DMS114 treated with DMSO at 0.1 percent for 48 hours (cell line): Measurements from ENCODE around the gene SMCP.

Experiments
- DNase-seq: peaks from one replicate; lab custom pipeline; 2025; ENCODE audit not compliant: unreplicated experiment; lab: John Stamatoyannopoulos, UW

Gene SMCP

DNA sequence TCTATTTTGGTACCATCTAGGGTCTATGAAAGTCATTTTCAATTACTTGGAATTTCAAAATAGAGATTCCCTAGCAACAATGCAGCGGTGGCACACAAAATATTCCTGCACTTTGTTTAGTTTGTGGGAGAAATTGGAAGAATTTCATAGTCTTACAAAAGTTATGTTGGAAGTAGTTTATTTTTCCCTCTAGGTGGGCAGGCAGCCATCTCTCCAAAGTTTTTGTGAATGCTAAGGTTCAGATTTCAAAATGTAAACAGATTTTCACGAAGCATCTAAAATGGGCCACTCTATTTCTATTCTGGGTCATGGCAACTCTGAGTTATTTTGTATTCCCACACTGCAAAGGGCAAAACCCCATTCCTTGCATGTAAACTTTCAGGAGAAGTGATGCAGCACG is 8.0 kb downstream of the SMCP start:
- no peak for DNase-seq

GRCh38 chr1:152886758-152887409 is 8.8 kb downstream of the SMCP start:
- DNase-seq, result no peak

DNA sequence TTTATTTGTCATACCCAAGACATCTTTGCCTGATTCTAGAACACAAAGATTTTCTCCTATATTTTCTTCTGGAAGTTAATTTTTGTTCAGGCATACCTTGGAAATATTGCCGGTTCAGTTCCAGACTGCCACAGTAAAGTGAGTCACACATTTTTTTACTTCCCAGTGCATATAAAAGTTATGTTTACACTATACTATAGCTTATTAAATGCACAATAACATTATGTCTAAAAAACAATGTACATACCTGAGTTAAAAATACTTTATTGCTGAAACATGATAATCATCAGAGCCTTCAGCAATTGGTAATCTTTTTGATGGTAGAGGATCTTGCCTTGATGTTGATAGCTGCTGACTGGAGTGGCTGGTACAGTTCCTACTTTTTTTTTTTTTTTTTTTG is 10.0 kb downstream of the SMCP start:
- DNase-seq, result no peak

- no peak for DNase-seq
Measured at GRCh38 chr1:152899027-152899426, 20.9 kb downstream of the SMCP start.

DNA sequence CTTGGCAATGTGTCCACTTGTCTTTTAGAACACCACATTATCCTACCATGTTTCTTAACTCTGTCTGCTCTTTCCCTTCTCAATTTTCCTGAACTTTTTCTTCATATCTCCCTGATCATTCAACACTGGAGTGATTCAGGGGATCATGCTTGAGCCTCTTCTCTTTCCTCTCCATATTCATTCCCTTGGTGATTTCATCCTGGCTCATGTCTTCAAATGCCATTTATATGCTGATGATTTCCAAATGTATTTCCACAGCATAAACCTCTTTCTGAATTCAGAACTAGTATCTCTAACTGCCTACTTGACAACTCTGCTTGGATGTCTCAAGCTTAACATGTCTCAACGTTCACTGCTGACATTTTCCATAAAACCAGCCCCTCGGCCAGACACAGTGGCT is 21.8 kb downstream of the SMCP start:
- DNase-seq, result no peak

GRCh38 chr1:152901631-152902030 is 23.5 kb downstream of the SMCP start:
- no peak for DNase-seq

GRCh38 chr1:152902636-152903035 is 24.5 kb downstream of the SMCP start:
- no peak for DNase-seq

DNA sequence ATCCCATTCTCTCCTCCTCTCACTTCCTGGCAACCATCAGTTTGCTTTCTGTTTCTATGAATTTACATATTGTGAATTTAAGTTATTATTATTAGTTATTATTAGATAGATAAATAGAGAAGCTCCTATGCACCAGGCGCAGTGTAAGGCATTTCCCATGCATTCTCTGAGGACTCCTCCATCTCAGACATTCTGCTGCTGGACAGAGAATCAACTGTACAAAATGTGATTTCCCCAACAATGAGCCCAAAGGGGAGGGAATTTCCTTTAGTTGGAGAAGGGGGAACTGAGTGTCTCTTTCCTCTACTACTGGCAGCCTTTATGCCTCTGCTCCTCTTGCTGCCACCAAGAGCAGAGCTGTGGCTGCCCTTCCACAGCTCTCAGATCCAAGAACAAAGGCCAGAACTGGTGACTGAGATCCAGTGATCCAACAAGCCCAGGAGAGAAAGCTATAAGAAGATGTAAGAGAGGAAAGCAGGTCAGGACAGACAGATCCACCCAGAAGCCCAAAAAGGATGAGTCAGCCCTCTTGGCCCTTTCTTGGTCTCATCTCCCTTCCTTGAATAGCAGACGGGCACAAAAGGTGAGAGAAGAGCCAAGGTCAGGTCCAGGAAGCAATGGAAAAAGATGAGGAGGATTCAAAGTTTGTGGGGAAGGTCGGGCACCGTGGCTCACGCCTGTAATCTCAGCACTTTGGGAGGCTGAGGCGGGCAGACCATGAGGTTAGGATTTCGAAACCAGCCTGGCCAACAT is 26.7 kb downstream of the SMCP start:
- DNase-seq, result no peak

DNA sequence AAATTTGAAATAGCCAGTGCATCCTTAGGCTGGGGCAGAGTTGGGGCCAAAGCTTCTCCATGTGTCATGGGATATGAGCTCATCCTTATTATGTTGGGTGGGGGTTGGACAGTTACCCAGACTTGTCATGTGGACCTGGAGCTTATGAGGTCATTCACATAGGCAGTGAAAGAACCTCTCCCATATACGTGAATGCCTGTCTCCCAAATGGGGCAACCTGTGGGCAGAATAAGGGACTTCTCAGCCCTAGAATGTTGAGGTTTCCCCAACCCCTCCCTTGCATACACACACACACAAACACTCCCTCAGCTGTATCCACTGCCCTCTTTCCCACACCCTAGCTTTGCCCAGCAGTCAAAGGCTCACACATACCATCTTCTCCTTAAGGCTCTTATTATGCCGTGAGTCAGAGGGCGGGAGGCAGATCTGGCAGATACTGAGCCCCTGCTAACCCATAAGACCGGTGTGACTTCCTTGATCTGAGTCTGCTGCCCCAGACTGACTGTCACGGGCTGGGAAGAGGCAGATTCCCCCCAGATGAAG is 28.0 kb downstream of the SMCP start:
- DNase-seq, result no peak

GRCh38 chr1:152907686-152908601 is 29.8 kb downstream of the SMCP start, which contains the start of gene IVL:
IVL (plus strand) TSS chr1:152908546; CDS start chr1:152909798, 1,252 bp downstream.
- no peak for DNase-seq

GRCh38 chr1:152909206-152909605 is 31.1 kb downstream of the SMCP start:
- no peak for DNase-seq

DNA sequence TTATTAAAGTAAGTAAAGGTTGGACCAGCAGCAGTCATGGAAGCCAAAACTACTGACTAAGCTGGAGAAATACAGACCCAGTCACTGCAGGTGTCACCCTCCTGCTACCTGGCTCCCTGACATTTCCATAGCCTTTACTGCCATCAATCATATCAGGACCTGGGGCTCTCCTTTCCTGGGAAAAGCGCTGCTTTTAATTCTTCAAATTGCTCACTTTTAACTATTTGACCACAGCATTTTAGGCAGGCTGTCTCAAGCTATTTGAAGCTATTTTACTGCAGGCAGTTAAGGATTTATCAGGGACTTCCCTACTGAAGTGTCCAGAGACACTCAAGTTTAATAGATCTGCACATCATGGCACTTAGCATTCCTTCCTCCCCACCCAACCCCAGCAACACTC is 34.3 kb downstream of the SMCP start:
- DNase-seq, result no peak

GRCh38 chr1:152912900-152913299 is 34.8 kb downstream of the SMCP start:
- no peak for DNase-seq

DNA sequence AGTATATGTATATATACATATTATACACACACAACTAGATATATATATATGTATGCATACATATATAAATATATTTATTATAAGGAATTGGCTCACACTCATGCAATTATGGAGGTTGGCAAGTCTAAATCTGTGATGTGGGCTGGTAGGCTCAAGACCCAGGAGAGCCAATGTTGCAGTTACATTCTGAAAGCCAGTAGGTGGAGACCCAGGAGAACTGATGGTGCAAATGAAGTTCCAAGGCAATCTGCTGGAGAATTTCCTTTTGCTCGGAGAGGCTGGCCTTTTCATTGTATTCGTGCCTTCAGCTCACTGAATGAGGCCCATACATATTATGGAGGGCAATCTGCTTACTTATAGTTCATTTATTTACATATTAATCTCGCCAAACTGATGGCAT is 39.7 kb downstream of the SMCP start:
- DNase-seq, result peak; percentile 81

DNA sequence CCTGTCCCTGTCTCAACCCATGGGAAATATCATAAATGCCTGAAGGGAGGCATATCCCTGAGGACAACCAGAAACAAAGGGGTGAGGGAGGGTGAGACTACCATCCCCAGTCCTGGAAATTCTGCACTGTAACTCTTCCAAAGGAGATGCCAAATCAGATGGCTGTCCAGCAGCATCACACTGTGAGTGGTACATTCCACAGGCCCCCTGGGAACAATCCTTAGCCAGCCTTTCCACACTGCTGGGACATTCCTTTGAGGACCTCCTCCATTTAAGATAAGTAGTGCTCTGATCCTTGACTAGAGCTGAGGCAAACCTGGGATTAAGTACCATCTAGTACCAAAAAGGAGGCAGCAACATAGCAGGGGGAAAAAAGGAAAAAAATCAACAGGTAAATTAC is 40.9 kb downstream of the SMCP start:
- DNase-seq, result no peak

DNA sequence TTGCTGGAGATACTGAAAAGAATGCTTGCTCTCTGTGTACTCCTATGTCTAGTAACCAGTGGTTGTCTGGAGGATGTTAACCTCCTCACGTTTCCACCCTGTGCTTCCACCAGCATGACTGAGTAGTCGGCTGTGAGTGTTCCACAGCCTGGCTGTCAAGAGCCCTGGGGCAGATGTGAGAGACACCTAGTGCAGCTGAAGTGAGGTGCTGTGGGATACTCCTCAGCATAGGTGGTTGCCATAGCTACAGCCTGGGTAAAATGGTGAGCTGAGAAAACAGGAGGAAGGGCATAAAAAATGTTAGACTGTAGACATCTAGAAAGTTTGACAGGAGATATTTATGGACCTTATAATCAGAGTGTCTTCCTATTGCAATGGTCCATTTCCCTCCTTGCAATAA is 46.1 kb downstream of the SMCP start:
- DNase-seq, result no peak

DNA sequence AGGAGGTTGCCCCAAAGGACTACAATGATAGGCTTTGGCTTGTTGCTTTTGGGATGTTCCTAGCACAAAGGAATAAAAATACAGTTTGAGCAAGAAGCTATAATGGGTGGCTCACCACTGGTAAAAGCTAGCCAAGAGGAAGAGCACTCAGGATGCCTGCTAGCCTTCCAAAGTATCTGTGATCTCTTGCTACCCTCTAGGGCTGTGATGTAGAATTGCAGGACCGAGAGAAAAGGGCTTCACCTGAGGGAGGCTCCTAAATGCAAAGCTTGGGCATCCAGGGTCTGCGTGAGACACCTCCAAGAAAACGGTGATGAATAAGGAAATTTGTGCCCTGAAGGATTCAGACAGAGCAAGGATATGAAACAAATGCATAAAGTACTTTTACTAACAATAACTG is 48.0 kb downstream of the SMCP start:
- DNase-seq, result no peak

DNA sequence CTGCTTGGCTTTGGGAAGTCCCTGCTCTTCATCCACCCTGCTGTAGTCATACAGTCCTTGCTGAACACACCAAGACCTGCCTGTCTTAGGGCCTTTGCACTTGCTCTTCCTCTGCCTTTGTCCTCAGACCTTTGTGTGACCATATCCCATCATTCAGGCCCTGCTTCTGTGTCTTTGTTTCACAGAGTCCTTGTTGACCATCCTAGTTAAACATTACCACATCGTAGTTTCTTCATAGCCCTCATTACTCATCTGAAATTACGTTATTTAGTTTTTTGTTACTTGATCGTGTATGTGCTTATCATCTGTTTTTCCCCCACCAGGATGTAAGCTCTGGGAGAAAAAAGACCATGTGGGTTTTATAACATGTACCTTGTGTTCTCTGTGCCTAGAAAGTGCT is 50.5 kb downstream of the SMCP start:
- DNase-seq, result no peak

GRCh38 chr1:152932170-152932811 is 54.2 kb downstream of the SMCP start:
- no peak for DNase-seq

DNA sequence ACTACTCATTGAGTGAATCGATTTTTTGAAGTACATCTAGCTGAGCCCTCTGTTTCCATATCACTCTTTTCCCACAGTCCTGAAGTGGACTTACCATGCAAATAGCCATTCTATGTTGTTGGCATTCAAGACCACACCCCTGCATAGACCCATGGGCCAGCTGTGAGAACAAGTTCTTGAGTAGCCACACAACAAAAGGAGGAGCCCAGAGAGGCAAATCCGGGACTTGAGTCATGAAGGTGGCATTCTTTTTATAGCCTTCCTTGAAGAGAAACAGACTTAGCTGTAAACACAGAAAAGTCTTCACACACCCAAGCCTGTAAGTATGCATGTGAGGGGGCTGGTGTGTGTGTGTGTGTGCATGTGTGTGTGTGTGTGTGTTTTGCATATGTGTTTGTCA is 55.1 kb downstream of the SMCP start:
- no peak for DNase-seq
